GM18951 (cell line): ENCODE results near the gene NBAS.
"Not testable (repeated sequence)": the region's sequence is repeated elsewhere in the genome, so short reads cannot be mapped to it uniquely, and the experiment has no call there.

Source experiments
- POLR2A ChIP-seq: IDR thresholded peaks from 4 replicates; pipeline ENCODE4 v1.6.1; 2011; ENCODE audit warnings: mild to moderate bottlenecking; ENCODE audit not compliant: insufficient read length, insufficient read depth; ENCODE audit errors: extremely low read depth
- in situ Hi-C: fragments of 300-500 bp; cut with MboI; formaldehyde crosslinking; loops from one replicate; pipeline ENCODE4 v1.12.0; 2022; ENCODE audit warnings: low sequenced_read_pairs, mixed read lengths, inconsistent platforms; ENCODE audit not compliant: unreplicated experiment

Gene NBAS

DNA sequence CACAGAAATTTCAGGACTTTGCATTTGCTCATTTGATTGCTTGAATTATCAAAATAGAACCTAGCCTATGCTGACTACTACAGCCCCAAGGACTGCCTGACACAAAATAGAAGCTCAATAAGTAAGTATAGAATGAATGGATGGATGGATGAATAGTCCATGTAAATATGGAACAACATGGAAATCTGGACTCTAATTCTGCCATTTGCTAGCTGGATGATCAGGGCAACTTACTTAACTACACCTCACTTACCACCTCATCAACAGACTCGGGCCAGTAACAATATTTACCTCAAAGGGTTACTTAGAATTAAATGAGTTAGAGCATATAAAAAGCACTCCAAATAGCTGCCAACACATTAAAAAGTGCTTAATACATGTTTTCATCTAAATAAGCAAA, 50.6 kb downstream of the NBAS start:
- TF ChIP-seq POLR2A = no peak
- in situ Hi-C loops = no loop called here

GRCh38 chr2:15510131-15510530, 51.0 kb downstream of the NBAS start:
- in situ Hi-C loops = no loop called here
- TF ChIP-seq POLR2A = no peak

- in situ Hi-C loops = no loop called here
- no peak for TF ChIP-seq POLR2A
These were observed 53.4 kb downstream of the NBAS start for GRCh38 chr2:15507697-15508096.

DNA sequence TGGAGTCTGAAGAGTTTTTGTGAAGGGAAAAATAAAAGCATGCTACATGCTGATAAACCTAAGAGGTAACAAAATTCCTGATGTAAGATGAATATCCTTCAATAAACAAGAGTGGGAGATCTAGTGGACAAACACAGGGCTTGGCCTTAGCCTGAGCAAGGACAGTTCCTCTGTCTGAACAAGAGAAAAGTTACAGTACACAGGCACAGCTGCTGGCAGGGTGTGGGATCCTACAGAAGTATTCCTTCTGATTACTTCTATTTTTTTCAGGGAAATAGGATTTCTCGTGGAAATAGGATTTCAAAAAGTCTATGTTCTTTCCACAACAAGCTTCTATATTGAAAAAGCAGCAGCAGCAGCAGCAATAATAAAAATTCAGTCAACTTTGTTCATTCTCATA, 54.1 kb downstream of the NBAS start:
- TF ChIP-seq POLR2A = no peak
- in situ Hi-C loops = no loop called here

GRCh38 chr2:15506229-15506819, 54.8 kb downstream of the NBAS start:
- in situ Hi-C loops = no loop called here
- TF ChIP-seq POLR2A = no peak

DNA sequence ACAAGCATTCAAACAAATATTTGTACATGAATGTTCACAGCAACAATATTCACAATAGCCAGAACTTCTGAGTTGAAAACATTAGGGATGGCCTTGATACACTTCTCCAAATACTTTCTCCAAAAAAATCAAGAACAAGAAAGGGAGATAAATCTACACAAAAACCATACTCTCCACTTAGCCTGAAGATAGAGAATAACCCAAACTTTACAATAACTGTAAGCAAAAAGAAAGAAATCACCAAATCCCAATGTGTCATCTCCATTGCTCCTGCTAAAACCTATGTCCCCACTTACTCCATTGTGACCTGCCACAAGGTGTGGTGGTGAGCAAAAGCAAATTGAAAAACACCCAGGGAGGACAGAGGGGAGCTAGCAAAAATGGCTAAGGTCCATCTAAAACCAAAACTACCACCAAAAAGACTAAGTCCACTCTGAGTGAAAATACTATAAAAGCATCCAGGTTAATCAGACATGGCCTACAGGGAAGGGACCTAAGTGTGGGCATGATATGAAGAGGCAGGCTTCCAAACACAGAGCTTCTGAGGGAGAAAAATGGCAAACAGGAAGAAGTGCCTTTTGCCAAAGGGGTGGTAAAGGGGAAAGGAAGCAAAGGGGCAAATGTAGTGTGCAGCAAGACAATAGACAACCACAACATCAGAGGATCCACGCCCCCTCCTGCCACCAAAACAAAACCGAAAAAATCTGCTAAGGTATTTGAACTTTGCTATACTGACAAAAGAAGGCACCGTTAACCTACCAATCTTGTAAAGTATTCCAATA, 56.1 kb downstream of the NBAS start:
- in situ Hi-C loops = no loop called here

DNA sequence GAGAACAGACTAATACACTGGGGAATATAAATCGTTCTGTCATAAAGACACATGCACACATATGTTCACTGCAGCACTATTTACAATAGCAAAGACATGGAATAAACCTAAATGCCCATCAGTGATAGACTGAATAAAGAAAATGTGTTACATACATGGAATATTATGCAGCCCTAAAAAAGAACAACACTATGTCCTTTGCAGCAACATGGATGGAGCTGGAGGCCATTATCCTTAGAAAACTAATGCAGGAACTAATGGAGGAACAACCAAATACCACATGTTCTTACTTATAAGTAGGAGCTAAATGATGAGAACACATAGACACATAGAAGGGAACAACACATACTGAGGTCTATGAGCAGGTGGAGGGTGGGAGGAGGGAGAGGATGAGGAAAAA, 61.9 kb downstream of the NBAS start:
- in situ Hi-C loops = not testable (repeated sequence)

More for the DNA sequence above, 56.1 kb downstream of the NBAS start:
- TF ChIP-seq POLR2A = no peak

DNA sequence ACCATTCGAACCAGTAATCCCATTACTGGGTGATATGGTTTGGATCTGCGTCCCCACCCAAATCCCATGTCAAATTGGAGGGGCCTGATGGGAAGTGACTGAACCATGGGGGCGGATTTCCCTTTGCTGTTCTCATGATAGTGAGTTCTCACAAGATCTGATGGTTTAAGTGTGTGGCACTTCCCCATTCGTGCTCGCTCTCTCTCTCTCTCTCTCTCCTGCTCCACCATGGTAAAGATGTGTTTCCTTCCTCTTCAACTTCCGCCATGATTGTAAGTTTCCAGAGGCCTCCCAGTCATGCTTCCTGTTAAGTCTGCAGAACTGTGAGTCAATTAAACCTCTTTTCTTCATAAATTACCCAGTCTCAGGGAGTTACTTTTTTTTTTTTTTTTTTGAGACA, 62.6 kb downstream of the NBAS start:
- TF ChIP-seq POLR2A = no peak
- in situ Hi-C loops = no loop called here

GRCh38 chr2:15494877-15495276, 66.3 kb downstream of the NBAS start:
- in situ Hi-C loops = no loop called here
- no peak for TF ChIP-seq POLR2A

GRCh38 chr2:15492773-15493325, 68.3 kb downstream of the NBAS start:
- no peak for TF ChIP-seq POLR2A
- in situ Hi-C loops = no loop called here

DNA sequence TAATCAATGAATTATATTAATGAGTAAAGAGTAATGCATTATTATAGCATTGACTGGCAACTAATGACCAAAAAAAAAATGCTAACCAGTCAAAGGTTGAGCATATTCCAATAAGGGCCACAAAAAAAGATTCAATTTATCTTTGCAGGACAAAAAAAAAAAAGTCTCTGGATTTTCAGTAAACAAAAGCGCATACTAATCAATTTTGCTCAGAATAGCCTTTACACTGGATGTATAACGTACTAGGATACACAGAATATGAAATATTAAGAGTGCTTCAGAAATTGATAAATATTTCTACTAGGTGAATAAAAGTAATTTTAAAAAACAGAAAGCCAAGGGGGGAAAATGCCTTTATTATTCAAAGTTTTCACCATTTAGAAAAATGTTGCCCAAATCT, 74.4 kb downstream of the NBAS start:
- in situ Hi-C loops = no loop called here
- TF ChIP-seq POLR2A = no peak

GRCh38 chr2:15485949-15486348, 75.2 kb downstream of the NBAS start:
- in situ Hi-C loops = no loop called here
- no peak for TF ChIP-seq POLR2A

DNA sequence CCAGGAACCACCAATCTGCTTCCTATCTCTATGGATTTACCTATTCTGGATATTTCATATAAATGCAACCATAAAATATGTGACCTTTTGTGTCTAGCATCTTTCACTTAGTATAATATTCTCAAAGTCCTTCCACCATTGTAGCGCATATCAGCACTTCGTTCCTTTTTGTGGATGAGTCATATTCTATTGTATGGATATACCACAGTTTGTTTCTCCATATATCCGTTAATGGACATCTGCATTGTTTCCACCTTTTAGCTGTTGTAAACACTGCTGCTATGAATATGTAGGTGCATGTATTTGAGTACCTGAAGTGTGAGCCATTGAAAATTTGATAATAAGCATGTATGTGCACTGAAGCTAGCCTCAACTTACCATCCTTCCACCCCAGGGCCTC, 80.1 kb downstream of the NBAS start:
- no peak for TF ChIP-seq POLR2A

DNA sequence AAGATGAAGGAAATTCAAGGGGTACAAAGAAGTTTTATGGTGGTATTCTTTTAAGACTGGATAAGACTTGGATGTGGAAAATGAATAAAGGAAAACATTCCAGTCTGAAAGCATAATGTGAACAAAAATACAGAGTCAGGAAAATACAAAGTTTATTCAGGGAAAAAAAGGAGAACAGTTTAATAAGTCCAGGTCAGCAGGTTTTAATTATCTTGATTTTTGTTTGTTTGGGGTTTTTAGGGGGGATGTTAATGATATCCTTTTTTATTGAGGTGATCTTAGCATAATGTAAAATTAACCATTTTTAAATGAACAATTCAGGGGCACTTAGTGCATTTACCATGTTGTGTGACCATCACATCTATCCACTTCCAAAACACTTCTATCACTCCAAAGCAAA, 80.6 kb downstream of the NBAS start:
- in situ Hi-C loops = no loop called here
- no peak for TF ChIP-seq POLR2A

More for the DNA sequence above, 80.1 kb downstream of the NBAS start:
- in situ Hi-C loops = no loop called here
